GM23338 (cell line): ENCODE results near the gene BIRC6. TPM values are rescaled to one million over a fixed set of nuclear protein-coding genes. Genes with fewer than 3 reads are reported as not detected.

Experiments used
- ATAC-seq: fragments of 200-7000 bp; cut with Tn5 transposase; 3 replicates; pipeline ENCODE4 v1.9.1; 2020
- DNase-seq: peaks from one replicate; pipeline ENCODE4 v3.0.0-alpha.2; 2015; ENCODE audit warnings: low spot score
- H2AFZ ChIP-seq: fragments of 200-600 bp; sonication (generic); 2 replicates; pipeline ENCODE4 v1.8.0; 2016; ENCODE audit warnings: antibody characterized with exemption, mild to moderate bottlenecking, moderate library complexity
- H3F3A ChIP-seq: fragments of 200-600 bp; sonication (generic); replicated peaks from 2 replicates; pipeline ENCODE4 v1.8.0; 2017; ENCODE audit warnings: antibody characterized with exemption, mixed run types, low read depth
- H3K27ac ChIP-seq: fragments of 200-600 bp; sonication (generic); 2 replicates; pipeline ENCODE4 v1.6.1; 2016; ENCODE audit warnings: low read depth
- H3K27me3 ChIP-seq: fragments of 200-600 bp; sonication (generic); 2 replicates; pipeline ENCODE4 v1.8.0; 2016; ENCODE audit warnings: mild to moderate bottlenecking, mixed run types, moderate library complexity; ENCODE audit not compliant: insufficient read depth
- H3K36me3 ChIP-seq: fragments of 200-600 bp; sonication (generic); 2 replicates; pipeline ENCODE4 v1.8.0; 2016; ENCODE audit warnings: mild to moderate bottlenecking; ENCODE audit not compliant: insufficient read depth
- H3K4me1 ChIP-seq: fragments of 200-600 bp; sonication (generic); 2 replicates; pipeline ENCODE4 v1.8.0; 2016; ENCODE audit warnings: mild to moderate bottlenecking, moderate library complexity; ENCODE audit not compliant: insufficient read depth
- H3K4me2 ChIP-seq: fragments of 200-600 bp; sonication (generic); 2 replicates; pipeline ENCODE4 v1.7.1; 2017; ENCODE audit warnings: mixed run types
- H3K4me3 ChIP-seq: fragments of 200-600 bp; sonication (generic); 2 replicates; pipeline ENCODE4 v1.6.1; 2016; ENCODE audit warnings: mixed run types
- H3K79me2 ChIP-seq: fragments of 200-600 bp; sonication (generic); replicated peaks from 2 replicates; pipeline ENCODE4 v1.8.0; 2017; ENCODE audit warnings: mild to moderate bottlenecking; ENCODE audit not compliant: insufficient read depth
- H3K9me2 ChIP-seq: fragments of 200-600 bp; sonication (generic); 2 replicates; pipeline ENCODE4 v1.8.0; 2017; ENCODE audit not compliant: insufficient read depth
- H4K20me1 ChIP-seq: fragments of 200-600 bp; sonication (generic); replicated peaks from 2 replicates; pipeline ENCODE4 v1.8.0; 2017; ENCODE audit warnings: mild to moderate bottlenecking; ENCODE audit not compliant: insufficient read depth
- H3K27ac Mint-ChIP-seq: 2 replicates; pipeline ENCODE4 v1.8.0; 2020; ENCODE audit warnings: inconsistent platforms, mild to moderate bottlenecking, moderate library complexity, mixed read lengths
- H3K27me3 Mint-ChIP-seq: 3 replicates; pipeline ENCODE4 v1.8.0; 2022; ENCODE audit warnings: low read depth, mild to moderate bottlenecking, moderate library complexity, mixed read lengths, inconsistent platforms; ENCODE audit not compliant: insufficient read depth, poor library complexity
- H3K36me3 Mint-ChIP-seq: 3 replicates; pipeline ENCODE4 v1.8.0; 2021; ENCODE audit warnings: low read depth, mild to moderate bottlenecking, inconsistent platforms, moderate library complexity, mixed read lengths
- H3K4me1 Mint-ChIP-seq: 3 replicates; pipeline ENCODE4 v1.8.0; 2020; ENCODE audit warnings: mild to moderate bottlenecking, inconsistent platforms, mixed read lengths
- H3K4me3 Mint-ChIP-seq: 3 replicates; pipeline ENCODE4 v1.8.0; 2021; ENCODE audit warnings: moderate library complexity, mild to moderate bottlenecking, inconsistent platforms, mixed read lengths
- H3K9me3 Mint-ChIP-seq: 3 replicates; pipeline ENCODE4 v1.8.0; 2020; ENCODE audit warnings: moderate library complexity, mild to moderate bottlenecking, inconsistent platforms, mixed read lengths
- CREB1 ChIP-seq: fragments of 250-450 bp; sonication (Bioruptor Pico); IDR thresholded peaks from 2 replicates; pipeline ENCODE4 v1.5.0; 2020; ENCODE audit warnings: low read depth, mild to moderate bottlenecking, moderate library complexity
- CTCF ChIP-seq, 2 experiments: fragments of 200-600 bp in 1 of 2; sonication (generic) in 1 of 2; conservative IDR thresholded peaks; 2 replicates each; pipeline versions ENCODE4 v1.5.1 to v1.6.1; 2016 to 2017; ENCODE audit warnings: antibody characterized with exemption in 2 of 2, low read depth in 2 of 2, mild to moderate bottlenecking in 2 of 2, moderate library complexity in 1 of 2
- ETS1 ChIP-seq: IDR thresholded peaks from 2 replicates; pipeline ENCODE4 v1.6.1; 2016; ENCODE audit warnings: antibody characterized with exemption
- EZH2 ChIP-seq: fragments of 200-600 bp; sonication (generic); IDR thresholded peaks from one replicate; pipeline ENCODE4 v1.8.0; 2017; ENCODE audit warnings: antibody characterized with exemption, mild to moderate bottlenecking, low read depth; ENCODE audit not compliant: unreplicated experiment
- EZH2phosphoT487 ChIP-seq: fragments of 200-600 bp; sonication (generic); IDR thresholded peaks from one replicate; pipeline ENCODE4 v1.8.1; 2018; ENCODE audit warnings: antibody characterized with exemption; ENCODE audit not compliant: unreplicated experiment
- JUNB ChIP-seq: IDR thresholded peaks from one replicate; pipeline ENCODE4 v1.6.1; 2016; ENCODE audit warnings: antibody characterized with exemption; ENCODE audit not compliant: unreplicated experiment
- NANOG ChIP-seq: IDR thresholded peaks from 2 replicates; pipeline ENCODE4 v1.6.1; 2016; ENCODE audit warnings: antibody characterized with exemption, borderline replicate concordance
- POLR2AphosphoS5 ChIP-seq: IDR thresholded peaks from 2 replicates; pipeline ENCODE4 v1.6.1; 2016; ENCODE audit warnings: antibody characterized with exemption, low read depth
- REST ChIP-seq: IDR thresholded peaks from one replicate; pipeline ENCODE4 v1.6.1; 2018; ENCODE audit warnings: antibody characterized with exemption; ENCODE audit not compliant: unreplicated experiment
- STAT1 ChIP-seq: IDR thresholded peaks from one replicate; pipeline ENCODE4 v1.6.1; 2016; ENCODE audit warnings: antibody characterized with exemption; ENCODE audit not compliant: unreplicated experiment
- ZNF114 ChIP-seq: fragments of 250-450 bp; sonication (Bioruptor Pico); IDR thresholded peaks from 2 replicates; pipeline ENCODE4 v1.5.0; 2020; ENCODE audit warnings: mild to moderate bottlenecking, moderate library complexity
- ZNF331 ChIP-seq: fragments of 250-450 bp; sonication (Bioruptor Pico); IDR thresholded peaks from 2 replicates; pipeline ENCODE4 v1.5.0; 2020; ENCODE audit warnings: low read depth, mild to moderate bottlenecking, moderate library complexity
- ZNF462 ChIP-seq: fragments of 250-450 bp; sonication (Bioruptor Pico); IDR thresholded peaks from 2 replicates; pipeline ENCODE4 v1.5.0; 2020; ENCODE audit warnings: mild to moderate bottlenecking, moderate library complexity
- long read RNA-seq: library from polyadenylated mRNA; unstranded; transcript quantifications from one replicate; pipeline ENCODE4 v2.0.0, GENCODE V29; 2020; ENCODE audit not compliant: unreplicated experiment
- polyA plus RNA-seq: library from polyadenylated mRNA; unstranded; fragments of >200 nt; fragmentation: Nextera tagmentation; extraction: Ambion mirVana; gene quantifications from 2 replicates; pipeline ENCODE4 v1.2.1, GENCODE V29; 2016
- total RNA-seq: library from RNA; depleted of rRNA; stranded (reverse); fragments of >200 nt; shearing (Covaris generic); gene quantifications from 2 replicates; pipeline ENCODE4 v1.2.3, GENCODE V29; 2014; rRNA removed

The BIRC6 gene
- total RNA-seq (87.1 and 131 TPM in 2 replicates), polyA plus RNA-seq (85.8 and 89.6 TPM in 2 replicates)
- long read RNA-seq, partial matches to known transcripts: 3 of 3 reads
- long read RNA-seq, other reads (novel, unspliced or antisense): 0 of 3 reads

GRCh38 chr2:32356681-32357317 lies at the start of gene BIRC6:
TSS of gene BIRC6 (plus strand) at chr2:32357023. CDS start at chr2:32357162, 139 bp downstream.
- Mint-ChIP-seq H3K36me3 (peaks cover 24% of the 10 kb centered on the region), H3K27ac (peak within 1 kb of the TSS; percentile 96), H3K9me3 (no peaks in the 10 kb centered on the region), H3K4me3 (peak within 1 kb of the TSS; percentile 88), H3K4me1 (peaks cover 25% of the 10 kb centered on the region), H3K27me3 (peaks cover 9% of the 10 kb centered on the region)
- H3K4me1 ChIP-seq: peaks cover 19% of the 10 kb centered on the region
- H4K20me1 ChIP-seq: peaks cover 5% of the 10 kb centered on the region
- DNase-seq: peak; percentile 97
- peak within 1 kb of the TSS; percentile 97 for H3K27ac ChIP-seq
- peak within 1 kb of the TSS; percentile 75 for H2AFZ ChIP-seq
- H3K4me2 ChIP-seq: peak within 1 kb of the TSS; percentile 98
- 0 out of 2 replicates have a peak, but pooled peaks cover 4% of the 10 kb centered on the region for H3K36me3 ChIP-seq
- H3K9me2 ChIP-seq: no peaks in the 10 kb centered on the region
- H3K27me3 ChIP-seq: no peaks in the 10 kb centered on the region
- H3F3A ChIP-seq: peaks cover 6% of the 10 kb centered on the region
- peak within 1 kb of the TSS; percentile 96 for H3K4me3 ChIP-seq
- H3K79me2 ChIP-seq: peaks cover 43% of the 10 kb centered on the region
- TF ChIP-seq CTCF (conservative IDR thresholded peaks at IDR 0.05; ENCODE audit: low read depth in 2 of 2): no peak
- no peak for TF ChIP-seq STAT1
- TF ChIP-seq JUNB: no peak
- TF ChIP-seq EZH2phosphoT487: no peak
- no peak for TF ChIP-seq ZNF331
- no peak for TF ChIP-seq ZNF114 (CRISPR knock-in tag)
- TF ChIP-seq ZNF462 (CRISPR knock-in tag): no peak
- TF ChIP-seq ETS1: peak; percentile 76
- TF ChIP-seq NANOG: no peak
- peak; percentile 95 for TF ChIP-seq POLR2AphosphoS5
- TF ChIP-seq CREB1 (CRISPR knock-in tag): peak; percentile 88
- peak; percentile 24 for TF ChIP-seq REST
- no peak for TF ChIP-seq EZH2
- ATAC-seq: peak; percentile 92
